ENCODE results near the gene CRLF3.
A peak's percentile ranks its signal among the peaks of the same experiment; 100 is the strongest.

CRLF3 gene

GRCh38 chr17:30812218-30813177 lies 12.0 kb downstream of the CRLF3 start:
- Histone ChIP-seq H3K4me1 (ENCODE audit: control insufficient read depth, insufficient read depth, low read length) (peaks cover 15% of the 10 kb centered on the region), H3K9ac (ENCODE audit: low read length) (no peak overlapping the region), H3K36me3 (ENCODE audit: control insufficient read depth, insufficient read depth, low read length, severe bottlenecking) (peaks cover 8% of the 10 kb centered on the region), H3K27me3 (replicated peaks; ENCODE audit: control insufficient read depth, insufficient read depth, low read length) (no peaks in the 10 kb centered on the region), H3K4me3 (ENCODE audit: low read length) (no peak overlapping the region), H3K9me3 (ENCODE audit: control insufficient read depth, low read length) (no peaks in the 10 kb centered on the region)
- DNase-seq (ENCODE audit: low read depth): peak; percentile 9

GRCh38 chr17:30809867-30810266 lies 14.6 kb downstream of the CRLF3 start:
- no peaks in the 10 kb centered on the region for H3K27me3 ChIP-seq (replicated peaks; ENCODE audit: control insufficient read depth, insufficient read depth, low read length)
- no peak for DNase-seq (ENCODE audit: low read depth)
- peaks cover 8% of the 10 kb centered on the region for H3K36me3 ChIP-seq (ENCODE audit: control insufficient read depth, insufficient read depth, low read length, severe bottlenecking)
- no peak overlapping the region for H3K4me3 ChIP-seq (ENCODE audit: low read length)
- no peaks in the 10 kb centered on the region for H3K9me3 ChIP-seq (ENCODE audit: control insufficient read depth, low read length)
- no peak overlapping the region for H3K9ac ChIP-seq (ENCODE audit: low read length)
- peaks cover 15% of the 10 kb centered on the region for H3K4me1 ChIP-seq (ENCODE audit: control insufficient read depth, insufficient read depth, low read length)

- Histone ChIP-seq H3K4me1 (ENCODE audit: control insufficient read depth, insufficient read depth, low read length) (peaks cover 11% of the 10 kb centered on the region), H3K27me3 (replicated peaks; ENCODE audit: control insufficient read depth, insufficient read depth, low read length) (no peaks in the 10 kb centered on the region), H3K9me3 (ENCODE audit: control insufficient read depth, low read length) (no peaks in the 10 kb centered on the region), H3K36me3 (ENCODE audit: control insufficient read depth, insufficient read depth, low read length, severe bottlenecking) (peaks cover 9% of the 10 kb centered on the region), H3K4me3 (ENCODE audit: low read length) (no peak overlapping the region), H3K9ac (ENCODE audit: low read length) (no peak overlapping the region)
- DNase-seq (ENCODE audit: low read depth): no peak
Observed at GRCh38 chr17:30808785-30809286, 15.7 kb downstream of the CRLF3 start.

- peaks cover 9% of the 10 kb centered on the region for H3K4me1 ChIP-seq (ENCODE audit: control insufficient read depth, insufficient read depth, low read length)
- H3K9me3 ChIP-seq (ENCODE audit: control insufficient read depth, low read length): no peaks in the 10 kb centered on the region
- no peak for DNase-seq (ENCODE audit: low read depth)
- no peak overlapping the region for H3K4me3 ChIP-seq (ENCODE audit: low read length)
- peaks cover 18% of the 10 kb centered on the region for H3K36me3 ChIP-seq (ENCODE audit: control insufficient read depth, insufficient read depth, low read length, severe bottlenecking)
- H3K27me3 ChIP-seq (replicated peaks; ENCODE audit: control insufficient read depth, insufficient read depth, low read length): no peaks in the 10 kb centered on the region
- no peak overlapping the region for H3K9ac ChIP-seq (ENCODE audit: low read length)
Observed at GRCh38 chr17:30807896-30808295, 16.6 kb downstream of the CRLF3 start.

- peaks cover 30% of the 10 kb centered on the region for H3K36me3 ChIP-seq (ENCODE audit: control insufficient read depth, insufficient read depth, low read length, severe bottlenecking)
- no peak overlapping the region for H3K9ac ChIP-seq (ENCODE audit: low read length)
- H3K9me3 ChIP-seq (ENCODE audit: control insufficient read depth, low read length): no peaks in the 10 kb centered on the region
- no peaks in the 10 kb centered on the region for H3K4me1 ChIP-seq (ENCODE audit: control insufficient read depth, insufficient read depth, low read length)
- no peaks in the 10 kb centered on the region for H3K27me3 ChIP-seq (replicated peaks; ENCODE audit: control insufficient read depth, insufficient read depth, low read length)
- no peak overlapping the region for H3K4me3 ChIP-seq (ENCODE audit: low read length)
- DNase-seq (ENCODE audit: low read depth): no peak
Observed at GRCh38 chr17:30805944-30806456, 18.5 kb downstream of the CRLF3 start.

DNA sequence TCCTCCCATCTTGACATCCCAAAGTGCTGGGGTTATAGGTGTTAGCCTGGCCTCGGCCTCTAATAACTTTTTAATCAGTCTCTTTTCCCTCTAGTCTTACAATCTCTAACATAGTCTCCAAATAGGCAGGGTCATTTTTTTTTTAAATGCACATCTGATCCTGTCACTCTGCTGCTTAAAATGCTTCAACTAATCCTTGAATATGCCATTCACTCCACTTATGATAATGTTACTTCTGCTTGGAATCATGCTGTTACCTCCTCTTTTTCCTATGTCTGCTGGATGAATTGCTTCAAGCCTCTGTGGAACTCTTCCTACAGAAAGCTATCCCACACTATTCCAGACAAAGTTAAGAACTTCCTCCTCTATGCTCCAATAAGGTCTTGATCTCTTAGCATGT lies 22.8 kb downstream of the CRLF3 start:
- no peak overlapping the region for H3K4me3 ChIP-seq (ENCODE audit: low read length)
- H3K9me3 ChIP-seq (ENCODE audit: control insufficient read depth, low read length): no peaks in the 10 kb centered on the region
- H3K4me1 ChIP-seq (ENCODE audit: control insufficient read depth, insufficient read depth, low read length): peaks cover 3% of the 10 kb centered on the region
- H3K9ac ChIP-seq (ENCODE audit: low read length): no peak overlapping the region
- DNase-seq (ENCODE audit: low read depth): no peak
- no peaks in the 10 kb centered on the region for H3K27me3 ChIP-seq (replicated peaks; ENCODE audit: control insufficient read depth, insufficient read depth, low read length)
- H3K36me3 ChIP-seq (ENCODE audit: control insufficient read depth, insufficient read depth, low read length, severe bottlenecking): peaks cover 27% of the 10 kb centered on the region

DNA sequence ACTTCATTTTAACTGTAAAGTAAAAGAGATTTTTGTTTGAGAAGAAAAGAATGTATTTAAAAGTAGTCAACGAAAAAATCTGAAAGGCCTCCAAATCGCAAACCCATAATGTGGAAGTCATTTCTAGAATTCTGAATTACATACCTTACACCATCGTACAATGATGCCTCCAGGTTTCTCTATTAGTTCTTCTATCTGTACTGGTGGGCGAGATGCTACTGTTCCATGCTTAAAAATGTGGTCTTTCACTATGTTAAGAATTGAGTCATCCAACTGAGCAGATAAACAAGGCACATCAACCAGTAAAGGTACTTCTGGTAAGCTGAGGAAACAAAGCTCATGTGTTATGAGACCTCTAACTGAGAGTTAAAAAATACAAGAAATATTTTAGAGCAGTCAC lies 28.5 kb downstream of the CRLF3 start:
- H3K4me3 ChIP-seq (ENCODE audit: low read length): no peak overlapping the region
- H3K27me3 ChIP-seq (replicated peaks; ENCODE audit: control insufficient read depth, insufficient read depth, low read length): no peaks in the 10 kb centered on the region
- DNase-seq (ENCODE audit: low read depth): no peak
- peaks cover 3% of the 10 kb centered on the region for H3K4me1 ChIP-seq (ENCODE audit: control insufficient read depth, insufficient read depth, low read length)
- no peak overlapping the region for H3K9ac ChIP-seq (ENCODE audit: low read length)
- H3K9me3 ChIP-seq (ENCODE audit: control insufficient read depth, low read length): no peaks in the 10 kb centered on the region
- peaks cover 54% of the 10 kb centered on the region for H3K36me3 ChIP-seq (ENCODE audit: control insufficient read depth, insufficient read depth, low read length, severe bottlenecking)

DNA sequence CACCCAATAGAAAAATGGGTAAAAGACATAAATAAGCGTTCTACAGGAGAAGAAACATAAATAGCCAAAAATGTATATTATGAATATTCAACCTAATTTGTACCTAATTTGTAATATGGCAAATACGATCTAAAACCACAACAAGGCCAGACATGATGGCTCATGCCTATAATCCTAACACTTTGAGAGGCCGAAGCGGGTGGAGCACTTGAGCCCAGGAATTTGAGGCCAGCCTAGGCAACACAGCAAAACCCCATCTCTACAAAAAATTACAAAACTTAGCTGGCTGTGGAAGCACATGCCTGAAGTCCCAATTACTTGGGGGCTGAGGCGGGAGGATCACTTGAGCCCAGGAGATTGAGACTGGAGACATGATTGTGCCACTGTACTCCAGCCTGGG lies 30.1 kb downstream of the CRLF3 start:
- Histone ChIP-seq H3K4me3 (ENCODE audit: low read length) (no peak overlapping the region), H3K9me3 (ENCODE audit: control insufficient read depth, low read length) (no peaks in the 10 kb centered on the region), H3K36me3 (ENCODE audit: control insufficient read depth, insufficient read depth, low read length, severe bottlenecking) (peaks cover 62% of the 10 kb centered on the region), H3K4me1 (ENCODE audit: control insufficient read depth, insufficient read depth, low read length) (peaks cover 10% of the 10 kb centered on the region), H3K27me3 (replicated peaks; ENCODE audit: control insufficient read depth, insufficient read depth, low read length) (no peaks in the 10 kb centered on the region), H3K9ac (ENCODE audit: low read length) (no peak overlapping the region)
- no peak for DNase-seq (ENCODE audit: low read depth)

GRCh38 chr17:30793282-30793977 lies 31.1 kb downstream of the CRLF3 start:
- H3K4me1 ChIP-seq (ENCODE audit: control insufficient read depth, insufficient read depth, low read length): peaks cover 18% of the 10 kb centered on the region
- peaks cover 62% of the 10 kb centered on the region for H3K36me3 ChIP-seq (ENCODE audit: control insufficient read depth, insufficient read depth, low read length, severe bottlenecking)
- no peak for DNase-seq (ENCODE audit: low read depth)

GRCh38 chr17:30790279-30790678 lies 34.2 kb downstream of the CRLF3 start:
- peaks cover 57% of the 10 kb centered on the region for H3K36me3 ChIP-seq (ENCODE audit: control insufficient read depth, insufficient read depth, low read length, severe bottlenecking)
- H3K4me3 ChIP-seq (ENCODE audit: low read length): no peak overlapping the region
- no peaks in the 10 kb centered on the region for H3K27me3 ChIP-seq (replicated peaks; ENCODE audit: control insufficient read depth, insufficient read depth, low read length)
- no peaks in the 10 kb centered on the region for H3K9me3 ChIP-seq (ENCODE audit: control insufficient read depth, low read length)
- H3K9ac ChIP-seq (ENCODE audit: low read length): peak overlapping the region; percentile 62
- no peak for DNase-seq (ENCODE audit: low read depth)
- H3K4me1 ChIP-seq (ENCODE audit: control insufficient read depth, insufficient read depth, low read length): peaks cover 38% of the 10 kb centered on the region

More at GRCh38 chr17:30793282-30793977, 31.1 kb downstream of the CRLF3 start:
- Histone ChIP-seq H3K9me3 (ENCODE audit: control insufficient read depth, low read length) (no peaks in the 10 kb centered on the region), H3K27me3 (replicated peaks; ENCODE audit: control insufficient read depth, insufficient read depth, low read length) (no peaks in the 10 kb centered on the region), H3K4me3 (ENCODE audit: low read length) (no peak overlapping the region), H3K9ac (ENCODE audit: low read length) (no peak overlapping the region)

DNA sequence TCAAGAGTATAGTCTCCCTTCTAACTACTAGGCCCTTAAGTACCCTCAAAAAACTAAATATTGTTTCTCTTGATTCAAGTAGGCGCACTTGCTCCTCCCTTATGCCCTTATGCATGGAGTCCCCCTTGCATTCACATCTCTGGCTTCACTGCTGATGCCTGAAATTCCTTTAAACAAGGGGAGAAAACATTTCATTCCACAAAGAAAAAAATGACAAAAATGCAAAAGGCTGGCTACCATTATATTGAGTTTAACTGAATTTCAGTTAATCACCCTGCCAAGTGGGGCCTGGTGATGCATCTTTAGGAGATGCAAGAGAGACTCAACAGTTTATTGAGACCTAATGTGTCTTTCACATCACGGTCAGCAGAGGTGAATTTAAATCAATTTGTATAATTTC lies 35.6 kb downstream of the CRLF3 start:
- H3K4me1 ChIP-seq (ENCODE audit: control insufficient read depth, insufficient read depth, low read length): peaks cover 41% of the 10 kb centered on the region
- peak overlapping the region; percentile 62 for H3K9ac ChIP-seq (ENCODE audit: low read length)
- H3K27me3 ChIP-seq (replicated peaks; ENCODE audit: control insufficient read depth, insufficient read depth, low read length): no peaks in the 10 kb centered on the region
- peak; percentile 40 for DNase-seq (ENCODE audit: low read depth)
- H3K9me3 ChIP-seq (ENCODE audit: control insufficient read depth, low read length): no peaks in the 10 kb centered on the region
- peaks cover 49% of the 10 kb centered on the region for H3K36me3 ChIP-seq (ENCODE audit: control insufficient read depth, insufficient read depth, low read length, severe bottlenecking)
- no peak overlapping the region for H3K4me3 ChIP-seq (ENCODE audit: low read length)

All from adipocyte (in vitro differentiated cells).